Neural cell (in vitro differentiated cells): ENCODE results near the gene GRPEL2. TPM values are rescaled to one million over a fixed set of nuclear protein-coding genes. Genes with fewer than 3 reads are reported as not detected.
A peak's percentile ranks its signal among the peaks of the same experiment; 100 is the strongest.

ENCODE experiments used
- H2AFZ ChIP-seq: fragments of 200-600, 300-800 bp; sonication (generic), shearing (Covaris generic); 2 replicates; pipeline ENCODE4 v1.6.0; 2014; ENCODE audit warnings: low read depth, mild to moderate bottlenecking, antibody characterized with exemption, low read length, moderate library complexity
- H3F3A ChIP-seq: fragments of 200-600 bp; shearing (Covaris generic); 2 replicates; pipeline ENCODE4 v1.6.1; 2016; ENCODE audit warnings: mild to moderate bottlenecking, moderate library complexity, mixed read lengths, antibody characterized with exemption, low read length; ENCODE audit not compliant: insufficient read depth, poor library complexity, severe bottlenecking
- H3K27ac ChIP-seq: fragments of 200-600, 300-800 bp; sonication (generic), shearing (Covaris generic); 2 replicates; pipeline ENCODE4 v1.5.1; 2014; ENCODE audit warnings: mild to moderate bottlenecking, low read length, moderate library complexity
- H3K27me3 ChIP-seq: fragments of 300-800, 200-600 bp; sonication (generic), shearing (Covaris generic); 2 replicates; pipeline ENCODE4 v1.6.0; 2014; ENCODE audit warnings: mild to moderate bottlenecking, low read depth, low read length, moderate library complexity; ENCODE audit not compliant: insufficient read depth
- H3K36me3 ChIP-seq: fragments of 300-800, 200-600 bp; sonication (generic), shearing (Covaris generic); 2 replicates; pipeline ENCODE4 v1.5.1; 2014; ENCODE audit warnings: mild to moderate bottlenecking, antibody characterized with exemption, low read length, moderate library complexity; ENCODE audit not compliant: insufficient read depth
- H3K4me2 ChIP-seq: fragments of 300-800, 200-600 bp; sonication (generic), shearing (Covaris generic); 2 replicates; pipeline ENCODE4 v1.6.0; 2014; ENCODE audit warnings: mild to moderate bottlenecking, low read length
- H3K4me3 ChIP-seq: fragments of 300-800, 200-600 bp; sonication (generic), shearing (Covaris generic); 2 replicates; pipeline ENCODE4 v1.5.1; 2014; ENCODE audit warnings: mild to moderate bottlenecking, low read length, moderate library complexity
- H3K79me2 ChIP-seq: fragments of 200-600 bp; shearing (Covaris generic); replicated peaks from 2 replicates; pipeline ENCODE4 v1.6.0; 2014; ENCODE audit warnings: mild to moderate bottlenecking, low read length, moderate library complexity; ENCODE audit not compliant: insufficient read depth
- H3K9ac ChIP-seq: fragments of 300-800, 200-600 bp; sonication (generic), shearing (Covaris generic); 2 replicates; pipeline ENCODE4 v1.6.1; 2016; ENCODE audit warnings: mild to moderate bottlenecking, low read length, mixed read lengths
- H3K9me2 ChIP-seq: fragments of 200-600 bp; shearing (Covaris generic); 2 replicates; pipeline ENCODE4 v1.6.1; 2016; ENCODE audit warnings: mild to moderate bottlenecking, low read length, mixed read lengths; ENCODE audit not compliant: insufficient read depth
- H3K9me3 ChIP-seq: fragments of 200-600, 300-800 bp; sonication (generic), shearing (Covaris generic); 2 replicates; pipeline ENCODE4 v1.6.1; 2016; ENCODE audit warnings: mild to moderate bottlenecking, mixed run types, low read length, moderate library complexity, mixed read lengths
- H4K20me1 ChIP-seq: fragments of 200-600 bp; shearing (Covaris generic); 2 replicates; pipeline ENCODE4 v1.6.1; 2016; ENCODE audit warnings: mild to moderate bottlenecking, mixed run types; ENCODE audit not compliant: insufficient read depth
- CTCF ChIP-seq: fragments of 450-650 bp; IDR thresholded peaks from 2 replicates; pipeline ENCODE4 v1.5.1; 2014; ENCODE audit warnings: antibody characterized with exemption, mild to moderate bottlenecking, moderate library complexity; ENCODE audit not compliant: poor library complexity, severe bottlenecking
- EP300 ChIP-seq: fragments of 450-650 bp; conservative IDR thresholded peaks from 2 replicates; pipeline ENCODE4 v1.6.1; 2014; ENCODE audit warnings: antibody characterized with exemption, mild to moderate bottlenecking, moderate library complexity; ENCODE audit not compliant: poor library complexity, severe bottlenecking
- EZH2 ChIP-seq: fragments of 200-600, 300-800 bp; shearing (Covaris generic), sonication (generic); IDR thresholded peaks from 2 replicates; pipeline ENCODE4 v1.6.1; 2014; ENCODE audit warnings: antibody characterized with exemption, low read length, borderline replicate concordance, mild to moderate bottlenecking; ENCODE audit not compliant: insufficient read depth, poor library complexity, severe bottlenecking
- MXI1 ChIP-seq: fragments of 450-650 bp; conservative IDR thresholded peaks from 2 replicates; pipeline ENCODE4 v1.6.1; 2014; ENCODE audit warnings: antibody characterized with exemption, mild to moderate bottlenecking; ENCODE audit not compliant: poor library complexity, severe bottlenecking
- POLR2AphosphoS5 ChIP-seq: IDR thresholded peaks from 2 replicates; pipeline ENCODE4 v1.6.1; 2012
- RAD21 ChIP-seq: fragments of 450-650 bp; conservative IDR thresholded peaks from 2 replicates; pipeline ENCODE4 v1.6.1; 2014; ENCODE audit warnings: antibody characterized with exemption, mild to moderate bottlenecking, moderate library complexity
- REST ChIP-seq: IDR thresholded peaks from 2 replicates; pipeline ENCODE4 v1.6.1; 2012; ENCODE audit warnings: borderline replicate concordance
- SMC3 ChIP-seq: fragments of 450-650 bp; conservative IDR thresholded peaks from 2 replicates; pipeline ENCODE4 v1.6.1; 2014; ENCODE audit warnings: antibody characterized with exemption, mild to moderate bottlenecking, moderate library complexity; ENCODE audit not compliant: poor library complexity
- TAF1 ChIP-seq: IDR thresholded peaks from 2 replicates; pipeline ENCODE4 v1.6.1; 2012; ENCODE audit warnings: low read depth
- polyA plus RNA-seq: library from polyadenylated mRNA; depleted of rRNA; stranded (reverse); fragments of >200 nt; gene quantifications from 2 replicates; pipeline ENCODE4 v1.2.3, GENCODE V29; 2014

Gene GRPEL2
- polyA plus RNA-seq, 1 donor from 2014 or later, result 19.3 TPM

- TF ChIP-seq REST (no peak), EZH2 (no peak), MXI1 (no peak), CTCF (peak; percentile 59), EP300 (no peak), TAF1 (no peak), SMC3 (peak; percentile 54), RAD21 (peak; percentile 34)
- Histone ChIP-seq H3K9ac (no peak overlapping the region), H3K9me2 (no peaks in the 10 kb centered on the region), H3K4me3 (no peak overlapping the region), H3K36me3 (no peaks in the 10 kb centered on the region), H3F3A (no peaks in the 10 kb centered on the region), H3K9me3 (no peaks in the 10 kb centered on the region), H3K4me2 (no peak overlapping the region), H4K20me1 (no peaks in the 10 kb centered on the region), H3K27ac (no peak overlapping the region), H3K79me2 (no peaks in the 10 kb centered on the region), H3K27me3 (no peaks in the 10 kb centered on the region), H2AFZ (no peak overlapping the region)
Measured at GRCh38 chr5:149381986-149382338, 36.7 kb downstream of the GRPEL2 start.

GRCh38 chr5:149382517-149383220 is 37.4 kb downstream of the GRPEL2 start:
- Histone ChIP-seq H3K79me2 (no peaks in the 10 kb centered on the region), H3K4me3 (no peak overlapping the region), H3K27me3 (no peaks in the 10 kb centered on the region), H4K20me1 (no peaks in the 10 kb centered on the region), H2AFZ (no peak overlapping the region), H3K9me2 (no peaks in the 10 kb centered on the region), H3K9ac (no peak overlapping the region), H3K9me3 (no peaks in the 10 kb centered on the region), H3F3A (no peaks in the 10 kb centered on the region), H3K27ac (no peak overlapping the region), H3K4me2 (no peak overlapping the region), H3K36me3 (no peaks in the 10 kb centered on the region)
- TF ChIP-seq TAF1 (no peak), SMC3 (no peak), REST (no peak), MXI1 (no peak), CTCF (no peak), RAD21 (no peak), EZH2 (no peak), EP300 (no peak), POLR2AphosphoS5 (no peak)
